ENCODE results near the gene NPAS3. TPM values are rescaled to one million over a fixed set of nuclear protein-coding genes. Genes with fewer than 3 reads are reported as not detected.

The NPAS3 gene
- total RNA-seq, 1 experiment from 2014 or later, result 15.6 TPM

DNA sequence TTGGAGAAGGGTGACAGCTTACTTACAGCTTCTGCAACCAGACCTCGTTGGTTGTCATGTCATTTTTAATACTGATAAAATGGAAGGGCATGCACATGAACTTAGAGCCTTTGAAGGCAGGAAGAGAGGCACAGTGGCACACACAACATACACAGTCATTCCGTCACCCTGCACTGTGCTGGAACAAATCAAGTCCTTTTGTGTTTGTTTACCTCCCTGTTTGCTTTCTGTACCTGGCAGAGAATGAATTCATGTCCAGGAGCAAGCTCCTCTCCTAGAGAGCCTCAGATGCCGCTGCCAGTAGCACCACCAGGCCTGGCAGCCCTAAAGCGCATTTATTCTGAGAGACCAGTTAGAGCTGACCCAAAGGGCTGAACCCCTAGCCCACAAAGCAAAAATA lies 551.9 kb downstream of the NPAS3 start:
- H3K36me3 ChIP-seq (ENCODE audit: insufficient read depth, low read length, poor library complexity, severe bottlenecking), result no peaks in the 10 kb centered on the region
- H3K9me3 ChIP-seq (ENCODE audit: low read depth, low read length, poor library complexity, severe bottlenecking), result peaks cover 3% of the 10 kb centered on the region
- H3K27me3 ChIP-seq (replicated peaks; ENCODE audit: insufficient read depth, low read depth, low read length, poor library complexity), result no peaks in the 10 kb centered on the region
- no peak for DNase-seq (ENCODE audit: low spot score)
- TF ChIP-seq, protein P1, sequence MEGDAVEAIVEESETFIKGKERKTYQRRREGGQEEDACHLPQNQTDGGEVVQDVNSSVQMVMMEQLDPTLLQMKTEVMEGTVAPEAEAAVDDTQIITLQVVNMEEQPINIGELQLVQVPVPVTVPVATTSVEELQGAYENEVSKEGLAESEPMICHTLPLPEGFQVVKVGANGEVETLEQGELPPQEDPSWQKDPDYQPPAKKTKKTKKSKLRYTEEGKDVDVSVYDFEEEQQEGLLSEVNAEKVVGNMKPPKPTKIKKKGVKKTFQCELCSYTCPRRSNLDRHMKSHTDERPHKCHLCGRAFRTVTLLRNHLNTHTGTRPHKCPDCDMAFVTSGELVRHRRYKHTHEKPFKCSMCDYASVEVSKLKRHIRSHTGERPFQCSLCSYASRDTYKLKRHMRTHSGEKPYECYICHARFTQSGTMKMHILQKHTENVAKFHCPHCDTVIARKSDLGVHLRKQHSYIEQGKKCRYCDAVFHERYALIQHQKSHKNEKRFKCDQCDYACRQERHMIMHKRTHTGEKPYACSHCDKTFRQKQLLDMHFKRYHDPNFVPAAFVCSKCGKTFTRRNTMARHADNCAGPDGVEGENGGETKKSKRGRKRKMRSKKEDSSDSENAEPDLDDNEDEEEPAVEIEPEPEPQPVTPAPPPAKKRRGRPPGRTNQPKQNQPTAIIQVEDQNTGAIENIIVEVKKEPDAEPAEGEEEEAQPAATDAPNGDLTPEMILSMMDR (conservative IDR thresholded peaks at IDR 0.05; ENCODE audit: low read depth, low read length), result no peak
- no peak for TF ChIP-seq EZH2 (IDR thresholded peaks at IDR 0.05; ENCODE audit: borderline replicate concordance, low read depth, low read length, poor library complexity, severe bottlenecking)
- no peak overlapping the region for H3K4me3 ChIP-seq (ENCODE audit: low read depth, low read length, poor library complexity, severe bottlenecking)
- ChIA-PET CTCF (no interaction called here), POLR2A (ENCODE audit: low non-redundant PET) (no interaction called here)
- intact Hi-C loops (cut with micrococcal nuclease; ENCODE audit: unreplicated experiment), result no loop called here
- BruUV-seq (replicated peaks), result no TSS peak
- H3K4me1 ChIP-seq (ENCODE audit: insufficient read depth, low read length, poor library complexity, severe bottlenecking), result no peaks in the 10 kb centered on the region
- H3K27ac ChIP-seq (ENCODE audit: low read depth, low read length, poor library complexity, severe bottlenecking), result no peak overlapping the region

DNA sequence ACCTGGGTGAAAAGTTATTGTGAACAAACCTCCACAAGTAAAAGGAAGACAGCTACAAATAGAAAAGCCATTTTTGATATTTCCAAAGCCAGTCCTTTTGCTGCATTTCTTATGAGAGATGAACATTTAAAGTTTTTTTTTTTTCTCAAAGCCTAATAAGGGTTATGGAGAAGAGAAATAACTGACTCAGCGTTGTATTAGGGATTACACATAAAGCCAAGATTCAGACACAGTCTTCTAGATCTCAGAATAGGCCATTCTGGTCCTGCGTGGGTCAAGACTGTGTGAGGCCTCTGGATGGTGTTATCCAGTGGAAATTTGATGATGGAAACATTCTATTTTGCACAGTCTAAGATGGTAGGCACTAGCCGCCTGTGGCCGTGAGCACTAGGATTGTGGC lies 552.4 kb downstream of the NPAS3 start:
- no peak for DNase-seq (ENCODE audit: low spot score)
- ChIA-PET CTCF (no interaction called here), POLR2A (ENCODE audit: low non-redundant PET) (no interaction called here)
- Histone ChIP-seq H3K36me3 (ENCODE audit: insufficient read depth, low read length, poor library complexity, severe bottlenecking) (no peaks in the 10 kb centered on the region), H3K9me3 (ENCODE audit: low read depth, low read length, poor library complexity, severe bottlenecking) (peaks cover 3% of the 10 kb centered on the region), H3K4me3 (ENCODE audit: low read depth, low read length, poor library complexity, severe bottlenecking) (no peak overlapping the region), H3K4me1 (ENCODE audit: insufficient read depth, low read length, poor library complexity, severe bottlenecking) (no peaks in the 10 kb centered on the region), H3K27ac (ENCODE audit: low read depth, low read length, poor library complexity, severe bottlenecking) (no peak overlapping the region), H3K27me3 (replicated peaks; ENCODE audit: insufficient read depth, low read depth, low read length, poor library complexity) (no peaks in the 10 kb centered on the region)
- TF ChIP-seq EZH2 (IDR thresholded peaks at IDR 0.05; ENCODE audit: borderline replicate concordance, low read depth, low read length, poor library complexity, severe bottlenecking), result no peak
- TF ChIP-seq, protein P1 (conservative IDR thresholded peaks at IDR 0.05; ENCODE audit: low read depth, low read length), result no peak
- intact Hi-C loops (cut with micrococcal nuclease; ENCODE audit: unreplicated experiment), result no loop called here
- no TSS peak for BruUV-seq (replicated peaks)

DNA sequence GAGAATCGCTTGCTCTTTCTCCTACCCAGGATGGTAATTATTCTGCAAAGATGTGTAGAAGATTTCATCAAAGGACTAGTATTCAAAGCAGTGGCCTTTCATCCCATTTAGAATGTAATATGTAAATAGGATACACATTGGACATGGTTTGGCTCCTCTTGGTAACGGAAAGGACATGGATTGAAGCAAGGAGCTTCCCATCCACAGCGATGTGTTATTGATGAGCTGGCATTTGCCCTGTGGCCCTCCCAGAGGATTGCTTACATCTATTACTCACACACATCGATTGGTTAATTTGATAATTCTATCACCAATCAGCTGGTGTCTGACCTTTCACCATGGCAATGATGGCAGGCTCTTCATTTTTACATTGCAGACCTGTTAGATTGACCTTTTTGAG lies 553.8 kb downstream of the NPAS3 start:
- TF ChIP-seq EZH2 (IDR thresholded peaks at IDR 0.05; ENCODE audit: borderline replicate concordance, low read depth, low read length, poor library complexity, severe bottlenecking), result no peak
- TF ChIP-seq, protein P1 (conservative IDR thresholded peaks at IDR 0.05; ENCODE audit: low read depth, low read length), result no peak
- CTCF ChIA-PET, result no interaction called here
- Histone ChIP-seq H3K4me3 (ENCODE audit: low read depth, low read length, poor library complexity, severe bottlenecking) (no peak overlapping the region), H3K9me3 (ENCODE audit: low read depth, low read length, poor library complexity, severe bottlenecking) (peaks cover 3% of the 10 kb centered on the region), H3K27me3 (replicated peaks; ENCODE audit: insufficient read depth, low read depth, low read length, poor library complexity) (no peaks in the 10 kb centered on the region), H3K4me1 (ENCODE audit: insufficient read depth, low read length, poor library complexity, severe bottlenecking) (no peaks in the 10 kb centered on the region), H3K27ac (ENCODE audit: low read depth, low read length, poor library complexity, severe bottlenecking) (no peak overlapping the region), H3K36me3 (ENCODE audit: insufficient read depth, low read length, poor library complexity, severe bottlenecking) (no peaks in the 10 kb centered on the region)
- no TSS peak for BruUV-seq (replicated peaks)
- DNase-seq (ENCODE audit: low spot score), result no peak
- intact Hi-C loops (cut with micrococcal nuclease; ENCODE audit: unreplicated experiment), result no loop called here
- POLR2A ChIA-PET (ENCODE audit: low non-redundant PET), result no interaction called here
